Cerebellar cortex (tissue), 1 donor: Measurements from ENCODE around the gene SEPTIN5.

ENCODE experiments used
- DNase-seq: peaks from one replicate; pipeline ENCODE4 v3.0.0-alpha.2; 2015; ENCODE audit warnings: low spot score

Gene SEPTIN5

GRCh38 chr22:19705181-19705934 is 8.9 kb upstream of the SEPTIN5 start:
- DNase-seq, result no peak

- no peak for DNase-seq
These were observed 7.6 kb upstream of the SEPTIN5 start for GRCh38 chr22:19706661-19707151.

- no peak for DNase-seq
These were observed 6.7 kb upstream of the SEPTIN5 start for GRCh38 chr22:19707347-19708290.

- no peak for DNase-seq
These were observed 5.8 kb upstream of the SEPTIN5 start for GRCh38 chr22:19708321-19709011.

- no peak for DNase-seq
These were observed 5.1 kb upstream of the SEPTIN5 start for GRCh38 chr22:19709063-19709769.

GRCh38 chr22:19710020-19710768 is 4.1 kb upstream of the SEPTIN5 start:
- DNase-seq, result no peak

- peak; percentile 33 for DNase-seq
These were observed 3.6 kb upstream of the SEPTIN5 start for GRCh38 chr22:19710769-19711106.

GRCh38 chr22:19713245-19713644 is 1.1 kb upstream of the SEPTIN5 start:
- no peak for DNase-seq

- DNase-seq, result peak; percentile 23
These were observed 522 bp upstream of the SEPTIN5 start for GRCh38 chr22:19713650-19714311.

GRCh38 chr22:19715188-19715930 is 1.1 kb downstream of the SEPTIN5 start:
- DNase-seq, result no peak

GRCh38 chr22:19716041-19716828 is 1.9 kb downstream of the SEPTIN5 start:
- DNase-seq, result no peak

- no peak for DNase-seq
These were observed 2.5 kb downstream of the SEPTIN5 start for GRCh38 chr22:19716829-19717105.

- DNase-seq, result no peak
These were observed 2.9 kb downstream of the SEPTIN5 start for GRCh38 chr22:19717181-19717580.

- peak; percentile 59 for DNase-seq
These were observed 3.6 kb downstream of the SEPTIN5 start for GRCh38 chr22:19717691-19718455.

GRCh38 chr22:19718456-19719049 is 4.2 kb downstream of the SEPTIN5 start:
- DNase-seq, result no peak

GRCh38 chr22:19719050-19719482 is 4.8 kb downstream of the SEPTIN5 start:
- no peak for DNase-seq

- no peak for DNase-seq
These were observed 5.3 kb downstream of the SEPTIN5 start for GRCh38 chr22:19719488-19720021.
